CD4-positive, alpha-beta T cell treated with Interferon gamma for 1 hour (primary cell): ENCODE data around the gene MTHFD1L.

Experiments used
- DNase-seq: peaks from one replicate; pipeline ENCODE4 v3.0.0-alpha.2; 2020

MTHFD1L gene

GRCh38 chr6:151136141-151136755, 270.7 kb downstream of the MTHFD1L start:
- no peak for DNase-seq

GRCh38 chr6:151137542-151137941, 272.0 kb downstream of the MTHFD1L start:
- no peak for DNase-seq

DNA sequence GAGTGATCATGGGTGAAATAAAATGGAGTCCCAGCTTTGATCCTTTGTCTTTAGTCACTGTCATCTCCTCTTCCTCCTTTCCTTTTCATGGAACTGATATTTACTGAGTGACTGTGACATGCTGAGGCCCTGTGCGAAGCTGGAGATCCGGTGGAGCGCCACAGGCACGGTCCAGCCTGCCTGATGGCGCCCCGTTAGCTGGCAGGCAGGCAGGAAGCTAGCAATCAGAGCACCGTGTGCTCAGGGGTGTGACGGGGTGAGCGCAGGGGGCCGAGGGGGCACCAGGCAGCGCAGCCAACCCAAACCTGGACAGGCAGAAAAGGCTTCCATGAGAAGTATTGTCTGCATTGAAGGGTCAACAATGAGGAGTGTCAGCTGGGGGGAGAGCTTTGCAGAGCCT, 274.0 kb downstream of the MTHFD1L start:
- DNase-seq = no peak

- no peak for DNase-seq
Measured at GRCh38 chr6:151140767-151141166, 275.3 kb downstream of the MTHFD1L start.

DNA sequence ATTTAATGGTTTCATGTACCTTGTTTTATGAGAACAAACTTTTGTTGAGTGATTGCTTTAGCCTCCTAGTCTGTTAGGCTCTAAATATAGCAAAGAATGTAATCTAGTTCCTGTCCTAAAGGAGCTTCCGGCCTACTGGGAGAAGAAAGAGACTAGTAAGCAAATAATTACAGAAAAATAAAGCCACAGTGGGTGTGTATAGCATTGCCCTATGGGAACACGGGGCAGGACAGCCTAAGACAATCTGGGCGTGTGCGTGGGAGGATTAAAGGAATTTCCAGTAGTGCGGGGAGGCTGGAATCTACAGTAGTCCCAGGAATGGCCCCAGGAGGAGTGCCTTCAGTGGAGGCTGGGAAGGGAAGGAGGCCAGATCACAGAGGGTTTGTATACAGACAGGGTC, 276.2 kb downstream of the MTHFD1L start:
- no peak for DNase-seq

- no peak for DNase-seq
Measured at GRCh38 chr6:151142676-151143075, 277.2 kb downstream of the MTHFD1L start.

DNA sequence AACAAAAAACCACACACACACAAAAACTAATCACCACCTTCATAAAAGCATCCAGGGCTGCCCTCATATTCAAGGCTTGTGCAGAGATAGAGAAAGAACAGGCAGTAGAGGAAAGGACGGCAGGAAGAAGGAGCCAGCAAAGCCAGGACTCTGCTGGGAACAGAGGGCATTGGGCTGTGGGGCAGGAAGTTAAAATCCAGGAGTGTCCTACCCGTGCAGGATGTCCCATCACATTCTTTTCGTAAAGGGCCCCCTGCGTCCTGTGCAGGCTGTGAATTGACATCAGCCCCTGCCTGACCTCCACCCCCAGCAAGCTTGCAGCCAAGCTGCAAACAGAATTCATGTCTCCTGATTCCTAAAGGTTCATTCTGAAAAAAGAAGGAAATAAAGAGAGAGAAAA, 277.8 kb downstream of the MTHFD1L start:
- no peak for DNase-seq

DNA sequence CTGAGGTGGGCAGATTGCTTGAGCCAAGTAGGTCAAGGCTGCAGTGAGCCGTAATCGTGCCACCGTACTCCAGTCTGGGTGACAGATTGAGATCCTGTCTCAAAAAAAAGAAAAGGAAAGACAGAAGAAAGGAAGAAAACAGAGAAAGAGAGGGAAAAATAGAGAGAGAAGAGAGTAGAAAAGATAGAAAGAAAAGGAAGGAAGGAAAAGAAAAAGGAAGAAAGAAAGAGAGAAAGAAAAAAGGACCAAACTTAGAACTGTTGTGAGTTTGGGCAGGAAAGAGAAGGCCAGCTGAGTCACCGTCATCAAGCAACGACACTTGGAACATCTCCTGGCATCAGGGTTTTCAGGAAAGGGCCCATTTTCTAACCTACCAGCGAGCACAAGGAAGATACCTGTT, 278.3 kb downstream of the MTHFD1L start:
- no peak for DNase-seq

DNA sequence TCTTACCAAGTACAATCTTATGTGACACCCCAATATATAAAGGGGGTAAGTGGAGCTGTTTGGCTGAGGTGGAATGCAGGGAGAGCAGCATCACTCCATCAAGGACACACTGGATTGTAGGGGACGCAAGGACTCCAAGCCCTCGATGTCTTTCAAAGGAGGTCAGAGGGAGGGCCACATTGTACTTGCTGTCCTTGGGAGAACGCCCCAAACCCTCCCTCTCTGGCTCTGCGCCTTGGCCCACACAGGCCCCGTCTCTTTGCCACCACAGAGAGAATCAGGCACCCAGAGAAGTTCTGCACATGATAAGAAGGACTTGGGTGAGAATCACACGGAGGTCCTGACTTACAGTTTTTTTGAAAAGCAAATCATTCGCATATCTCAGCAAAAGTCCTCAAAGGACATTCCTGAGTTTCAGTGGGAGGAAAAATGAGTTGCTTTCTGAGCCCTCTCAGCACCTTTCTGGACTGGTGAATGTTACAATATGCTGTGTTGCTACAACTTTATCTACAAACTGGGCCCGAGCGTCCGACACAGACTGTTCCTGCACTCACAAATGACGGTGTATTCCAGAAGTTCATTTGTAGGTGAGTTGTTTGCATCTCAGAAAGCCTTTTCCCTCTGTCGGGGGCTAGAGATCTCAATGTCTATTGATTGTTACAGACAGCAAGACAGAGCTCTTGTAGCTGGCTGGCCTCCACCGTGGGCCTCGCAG, 281.8 kb downstream of the MTHFD1L start:
- no peak for DNase-seq

DNA sequence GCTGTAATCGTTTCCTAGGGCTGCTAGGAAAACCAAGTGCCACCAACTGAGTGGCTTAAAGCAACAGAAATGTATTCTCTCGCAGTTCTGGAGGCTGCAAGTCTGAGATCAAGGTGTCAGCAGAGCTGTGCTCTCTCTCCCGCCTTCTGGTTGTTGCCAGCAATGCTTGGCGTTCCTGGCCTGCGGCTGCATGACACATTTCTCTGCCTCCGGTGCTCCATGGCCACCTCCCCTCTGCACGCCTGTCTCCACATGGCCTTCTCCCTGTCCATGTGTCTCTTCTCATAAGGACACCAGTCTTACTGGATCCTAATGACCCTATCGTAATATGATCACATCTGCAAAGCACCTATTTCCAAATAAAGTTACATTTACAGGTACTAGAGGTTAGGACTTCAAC, 282.6 kb downstream of the MTHFD1L start:
- no peak for DNase-seq

DNA sequence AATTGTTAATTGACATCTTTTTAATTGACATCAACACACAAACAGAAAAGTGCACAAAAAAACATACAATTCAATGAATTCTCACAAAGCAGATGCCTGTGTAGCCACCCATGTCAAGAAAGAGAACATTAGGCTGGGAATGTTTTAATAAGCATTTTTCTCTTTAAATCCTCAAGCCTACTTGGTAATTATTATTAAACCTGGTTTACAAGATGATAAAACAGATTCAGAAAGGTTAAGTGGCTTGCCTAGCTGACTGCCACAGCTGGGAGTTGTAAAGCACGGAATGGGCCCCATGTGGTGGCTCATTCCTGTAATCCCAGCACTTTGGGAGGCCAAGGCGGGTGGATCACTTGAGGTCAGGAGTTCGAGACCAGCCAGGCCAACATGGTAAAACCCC, 284.3 kb downstream of the MTHFD1L start:
- DNase-seq = no peak
